ENCODE results near the gene GBF1. TPM values are rescaled to one million over a fixed set of nuclear protein-coding genes. Genes with fewer than 3 reads are reported as not detected.
A peak's percentile ranks its signal among the peaks of the same experiment; 100 is the strongest.

The GBF1 gene
- total and polyA plus RNA-seq, 7 experiments from 2014 or later, result 8.5 to 47.2 (median 37.2) TPM

- Mint-ChIP-seq H3K4me1 (peaks cover 12 to 23% (median 17%) of the 10 kb centered on the region in 7 donors), H3K27me3 (peaks cover 52 to 77% (median 61%) of the 10 kb centered on the region in 5 donors), H3K9me3 (no peaks in the 10 kb centered on the region), H3K4me3 (peak overlapping the region; percentile 70 to 86 (median 78)), H3K36me3 (no peaks in the 10 kb centered on the region), H3K27ac (no peak overlapping the region)
- Histone ChIP-seq H3K4me1 (ENCODE audit: control insufficient read depth in 2 of 2, insufficient read depth in 2 of 2, low read length in 2 of 2) (peaks cover 16 to 19% of the 10 kb centered on the region in 2 donors), H3K27ac (ENCODE audit: low read depth, low read length) (no peak overlapping the region), H3K36me3 (ENCODE audit: control insufficient read depth in 2 of 3, insufficient read depth in 3 of 3, low read length in 3 of 3) (no peaks in the 10 kb centered on the region), H3K4me3 (ENCODE audit: low read length) (peak overlapping the region; percentile 58), H3K27me3 (ENCODE audit: control insufficient read depth in 2 of 2, insufficient read depth in 2 of 2, low read length in 2 of 2) (peaks cover 3 to 5% of the 10 kb centered on the region in 2 donors), H3K9me3 (ENCODE audit: control insufficient read depth in 2 of 3, low read length in 3 of 3) (no peaks in the 10 kb centered on the region)
- ChIA-PET CTCF (interaction anchor here (1.0 to 4.3 kb wide), 16 partner anchors 8 to 352 kb away, joined by 3 to 136 read pairs (median 5); partner anchors contain the start of genes GBF1 and NFKB2), POLR2A (interaction anchor here (1.3 to 1.7 kb wide), 3 partner anchors 14 to 353 kb away, joined by 3 to 4 read pairs (median 4); partner anchors contain the start of gene GBF1)
- DNase-seq (peak in 8 of 9 donors; percentile 33 to 65 (median 46)), ATAC-seq (no peak)
- intact Hi-C loops (cut with micrococcal nuclease), result loop anchor here (1.0 kb wide), 6 partner anchors 10 to 248 kb away; partner anchors contain the start of genes PITX3 (in 2 of the 2) and GBF1 (in 1 of the 2)
These were observed 14.4 kb upstream of the GBF1 start for GRCh38 chr10:102230861-102231356.

GRCh38 chr10:102231357-102232318 is 13.7 kb upstream of the GBF1 start:
- Mint-ChIP-seq H3K27ac (no peak overlapping the region), H3K9me3 (no peaks in the 10 kb centered on the region), H3K4me3 (peak overlapping the region; percentile 62 to 86 (median 78)), H3K27me3 (peaks cover 57 to 76% (median 60%) of the 10 kb centered on the region in 5 donors), H3K36me3 (no peaks in the 10 kb centered on the region), H3K4me1 (peaks cover 5 to 16% (median 9%) of the 10 kb centered on the region in 7 donors)
- DNase-seq (peak; percentile 39 to 83 (median 63)), ATAC-seq (peak; percentile 80)
- peaks cover 10 to 13% of the 10 kb centered on the region in 2 donors for H3K4me1 ChIP-seq (ENCODE audit: control insufficient read depth in 2 of 2, insufficient read depth in 2 of 2, low read length in 2 of 2)
- intact Hi-C loops (cut with micrococcal nuclease), result loop anchor here (1.0 kb wide), 4 partner anchors 10 to 121 kb away; partner anchors contain the start of genes PITX3 (in 2 of the 2) and GBF1 (in 1 of the 2)
- no peaks in the 10 kb centered on the region for H3K9me3 ChIP-seq (ENCODE audit: control insufficient read depth in 2 of 3, low read length in 3 of 3)
- peaks cover 3 to 5% of the 10 kb centered on the region in 2 donors for H3K27me3 ChIP-seq (ENCODE audit: control insufficient read depth in 2 of 2, insufficient read depth in 2 of 2, low read length in 2 of 2)
- H3K27ac ChIP-seq (ENCODE audit: low read depth, low read length), result no peak overlapping the region
- CTCF ChIA-PET, result interaction anchor here (1.0 to 4.3 kb wide), 12 partner anchors 8 to 351 kb away, joined by 3 to 136 read pairs (median 5); partner anchors contain the start of genes GBF1 and PITX3
- POLR2A ChIA-PET, result interaction anchor here (0.5 to 1.3 kb wide), 3 partner anchors 14 to 504 kb away, joined by 3 read pairs; partner anchors contain the start of gene GBF1
- H3K36me3 ChIP-seq (ENCODE audit: control insufficient read depth in 2 of 3, insufficient read depth in 3 of 3, low read length in 3 of 3), result no peaks in the 10 kb centered on the region
- peak overlapping the region; percentile 58 for H3K4me3 ChIP-seq (ENCODE audit: low read length)

GRCh38 chr10:102233997-102234396 is 11.3 kb upstream of the GBF1 start:
- ChIA-PET CTCF (interaction anchor here (0.7 to 1.1 kb wide), 3 partner anchors 117 to 350 kb away, joined by 3 read pairs; no protein-coding TSS in a partner anchor), POLR2A (interaction anchor here (0.5 to 2.2 kb wide), 2 partner anchors 10 to 47 kb away, joined by 3 to 6 read pairs; partner anchors contain the start of gene GBF1)
- no peaks in the 10 kb centered on the region for H3K36me3 ChIP-seq (ENCODE audit: control insufficient read depth in 2 of 3, insufficient read depth in 3 of 3, low read length in 3 of 3)
- H3K9me3 Mint-ChIP-seq, result no peaks in the 10 kb centered on the region
- no peak overlapping the region for H3K4me3 ChIP-seq (ENCODE audit: low read length)
- H3K4me1 ChIP-seq (ENCODE audit: control insufficient read depth in 2 of 2, insufficient read depth in 2 of 2, low read length in 2 of 2), result peaks cover 7% of the 10 kb centered on the region in 2 donors
- H3K27ac Mint-ChIP-seq, result no peak overlapping the region
- intact Hi-C loops (cut with micrococcal nuclease), result no loop called here
- peaks cover 0 to 15% (median 5%) of the 10 kb centered on the region in 7 donors for H3K4me1 Mint-ChIP-seq
- peaks cover 33 to 72% (median 46%) of the 10 kb centered on the region in 5 donors for H3K27me3 Mint-ChIP-seq
- H3K27ac ChIP-seq (ENCODE audit: low read depth, low read length), result no peak overlapping the region
- H3K4me3 Mint-ChIP-seq, result no peak overlapping the region
- H3K36me3 Mint-ChIP-seq, result no peaks in the 10 kb centered on the region
- no peak for ATAC-seq
- H3K27me3 ChIP-seq (ENCODE audit: control insufficient read depth in 2 of 2, insufficient read depth in 2 of 2, low read length in 2 of 2), result peaks cover 0 to 3% of the 10 kb centered on the region in 2 donors
- no peak for DNase-seq
- no peaks in the 10 kb centered on the region for H3K9me3 ChIP-seq (ENCODE audit: control insufficient read depth in 2 of 3, low read length in 3 of 3)

GRCh38 chr10:102234888-102235597 is 10.3 kb upstream of the GBF1 start:
- no peak for ATAC-seq
- Mint-ChIP-seq H3K4me3 (no peak overlapping the region), H3K36me3 (no peaks in the 10 kb centered on the region), H3K27me3 (peaks cover 23 to 73% (median 41%) of the 10 kb centered on the region in 5 donors), H3K4me1 (peaks cover 0 to 9% (median 4%) of the 10 kb centered on the region in 7 donors), H3K9me3 (no peaks in the 10 kb centered on the region), H3K27ac (no peak overlapping the region)
- no peak overlapping the region for H3K4me3 ChIP-seq (ENCODE audit: low read length)
- peaks cover 4% of the 10 kb centered on the region in 2 donors for H3K4me1 ChIP-seq (ENCODE audit: control insufficient read depth in 2 of 2, insufficient read depth in 2 of 2, low read length in 2 of 2)
- H3K27me3 ChIP-seq (ENCODE audit: control insufficient read depth in 2 of 2, insufficient read depth in 2 of 2, low read length in 2 of 2), result peaks cover 0 to 1% of the 10 kb centered on the region in 2 donors
- POLR2A ChIA-PET, result interaction anchor here (2.2 kb wide), 1 partner anchor 9 kb away, joined by 6 read pairs; the partner anchor contains the start of gene GBF1
- no peaks in the 10 kb centered on the region for H3K9me3 ChIP-seq (ENCODE audit: control insufficient read depth in 2 of 3, low read length in 3 of 3)
- DNase-seq, result no peak
- CTCF ChIA-PET, result interaction anchor here (0.6 to 1.7 kb wide), 5 partner anchors 10 to 349 kb away, joined by 3 to 9 read pairs (median 4); partner anchors contain the start of gene GBF1
- no peak overlapping the region for H3K27ac ChIP-seq (ENCODE audit: low read depth, low read length)
- H3K36me3 ChIP-seq (ENCODE audit: control insufficient read depth in 2 of 3, insufficient read depth in 3 of 3, low read length in 3 of 3), result no peaks in the 10 kb centered on the region
- intact Hi-C loops (cut with micrococcal nuclease), result no loop called here

GRCh38 chr10:102235598-102235920 is 9.8 kb upstream of the GBF1 start:
- no peak overlapping the region for H3K27ac ChIP-seq (ENCODE audit: low read depth, low read length)
- peaks cover 27 to 74% (median 44%) of the 10 kb centered on the region in 5 donors for H3K27me3 Mint-ChIP-seq
- no peaks in the 10 kb centered on the region for H3K9me3 Mint-ChIP-seq
- ChIA-PET CTCF (interaction anchor here (1.0 to 1.7 kb wide), 2 partner anchors 10 to 116 kb away, joined by 4 to 9 read pairs; partner anchors contain the start of gene GBF1), POLR2A (interaction anchor here (2.2 kb wide), 1 partner anchor 9 kb away, joined by 6 read pairs; the partner anchor contains the start of gene GBF1)
- DNase-seq, result no peak
- no peak overlapping the region for H3K4me3 Mint-ChIP-seq
- intact Hi-C loops (cut with micrococcal nuclease), result no loop called here
- H3K27me3 ChIP-seq (ENCODE audit: control insufficient read depth in 2 of 2, insufficient read depth in 2 of 2, low read length in 2 of 2), result peaks cover 0 to 2% of the 10 kb centered on the region in 2 donors
- no peaks in the 10 kb centered on the region for H3K36me3 ChIP-seq (ENCODE audit: control insufficient read depth in 2 of 3, insufficient read depth in 3 of 3, low read length in 3 of 3)
- no peak overlapping the region for H3K4me3 ChIP-seq (ENCODE audit: low read length)
- no peak for ATAC-seq
- no peak overlapping the region for H3K27ac Mint-ChIP-seq
- peaks cover 0 to under 1% of the 10 kb centered on the region in 2 donors for H3K4me1 ChIP-seq (ENCODE audit: control insufficient read depth in 2 of 2, insufficient read depth in 2 of 2, low read length in 2 of 2)
- H3K4me1 Mint-ChIP-seq, result peaks cover 0 to 8% (median 4%) of the 10 kb centered on the region in 7 donors
- H3K36me3 Mint-ChIP-seq, result no peaks in the 10 kb centered on the region
- H3K9me3 ChIP-seq (ENCODE audit: control insufficient read depth in 2 of 3, low read length in 3 of 3), result no peaks in the 10 kb centered on the region

Measured in naive thymus-derived CD4-positive, alpha-beta T cell (primary cell).